CD4-positive, CD25-positive, alpha-beta regulatory T cell (primary cell): ENCODE results near the gene TIAM1. TPM values are rescaled to one million over a fixed set of nuclear protein-coding genes. Genes with fewer than 3 reads are reported as not detected.

ENCODE experiments used
- ATAC-seq, 2 donors: fragments of 150-1000 bp; cut with Tn5 transposase; one replicate each; pipeline ENCODE4 v1.10.0; 2021; ENCODE audit warnings: low read depth in 2 of 2, moderate number of reproducible peaks in 2 of 2, moderate library complexity in 1 of 2
- DNase-seq, 3 donors: peaks; one replicate each; pipeline versions ENCODE4 v3.0.0 to v3.0.0-alpha.2; 2012 to 2022; ENCODE audit warnings: mixed read lengths in 1 of 3
- H3K27ac ChIP-seq: one replicate; pipeline ENCODE4 v1.7.0; 2013; ENCODE audit warnings: mild to moderate bottlenecking, low read length; ENCODE audit not compliant: insufficient read depth, poor library complexity, severe bottlenecking
- H3K27me3 ChIP-seq: one replicate; pipeline ENCODE4 v1.7.0; 2013; ENCODE audit warnings: low read length; ENCODE audit not compliant: control insufficient read depth, insufficient read depth
- H3K36me3 ChIP-seq: one replicate; pipeline ENCODE4 v1.7.0; 2013; ENCODE audit warnings: mild to moderate bottlenecking, low read length, moderate library complexity; ENCODE audit not compliant: control insufficient read depth, insufficient read depth
- H3K4me1 ChIP-seq: 2 replicates; pipeline ENCODE4 v1.7.0; 2013; ENCODE audit warnings: mild to moderate bottlenecking, low read length; ENCODE audit not compliant: insufficient read depth, control insufficient read depth, poor library complexity, severe bottlenecking
- H3K4me3 ChIP-seq: one replicate; pipeline ENCODE4 v1.7.0; 2013; ENCODE audit warnings: low read depth, mild to moderate bottlenecking, low read length, moderate library complexity
- H3K9me3 ChIP-seq, 2 experiments: 1 replicate in 1 of 2; 2 replicates in 1 of 2; pipeline ENCODE4 v1.7.0; 2013; ENCODE audit warnings: low read length in 2 of 2, mild to moderate bottlenecking in 1 of 2, moderate library complexity in 1 of 2; ENCODE audit not compliant: control insufficient read depth in 2 of 2
- H3K27ac Mint-ChIP-seq, 3 donors: one replicate each; pipeline ENCODE4 v1.8.0; 2020 to 2022; ENCODE audit warnings: mild to moderate bottlenecking in 3 of 3, mixed read lengths in 3 of 3, moderate library complexity in 2 of 3
- H3K27me3 Mint-ChIP-seq: one replicate; pipeline ENCODE4 v1.8.0; 2022; ENCODE audit warnings: mild to moderate bottlenecking, mixed read lengths
- H3K36me3 Mint-ChIP-seq: one replicate; pipeline ENCODE4 v1.8.0; 2020; ENCODE audit warnings: mixed read lengths
- H3K4me1 Mint-ChIP-seq, 4 donors: one replicate each; pipeline ENCODE4 v1.8.0; 2020 to 2022; ENCODE audit warnings: mixed read lengths in 4 of 4, mild to moderate bottlenecking in 1 of 4
- H3K4me3 Mint-ChIP-seq, 4 donors: one replicate each; pipeline ENCODE4 v1.8.0; 2020 to 2022; ENCODE audit warnings: mild to moderate bottlenecking in 4 of 4, mixed read lengths in 4 of 4, moderate library complexity in 3 of 4
- H3K9me3 Mint-ChIP-seq, 7 donors: one replicate each; pipeline ENCODE4 v1.8.0; 2020 to 2022; ENCODE audit warnings: mixed read lengths in 7 of 7, mild to moderate bottlenecking in 3 of 7, moderate library complexity in 2 of 7
- polyA plus RNA-seq, 4 donors: library from polyadenylated mRNA; unstranded; fragments of 300-500 nt; fragmentation: Illumina TruSeq; gene quantifications; one replicate each; pipeline ENCODE4 v1.2.3, GENCODE V29; 2021
- total RNA-seq: library from RNA; stranded (reverse); gene quantifications from one replicate; pipeline ENCODE4 v1.2.3, GENCODE V29; 2022

TIAM1 gene
- total and polyA plus RNA-seq, 5 donors from 2014 or later = 31.1 to 142 (median 35.2) TPM

DNA sequence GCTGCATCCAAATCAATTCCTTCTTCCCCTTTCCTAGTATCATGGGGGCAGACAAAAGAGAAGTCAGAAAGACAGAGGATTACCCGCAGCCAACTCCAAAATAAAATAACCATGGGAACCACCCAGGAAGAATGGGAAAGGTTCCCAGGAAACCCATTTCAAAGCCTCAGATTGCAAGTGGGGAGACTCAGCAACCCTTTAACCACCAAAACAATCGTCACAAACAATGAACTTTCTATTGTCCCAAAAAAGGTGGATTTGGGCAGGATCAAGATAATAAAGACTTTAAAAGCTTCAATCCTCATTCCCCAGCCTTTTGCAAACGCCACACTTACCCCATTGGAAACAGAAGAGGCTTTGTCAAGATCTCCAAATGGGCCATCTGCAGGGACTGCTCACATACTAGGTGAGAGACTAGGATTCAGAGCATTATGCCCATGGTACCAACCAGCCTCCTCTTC, 5.1 kb downstream of the TIAM1 start:
- no peaks in the 10 kb centered on the region for H3K9me3 ChIP-seq
- Mint-ChIP-seq H3K36me3 (peaks cover 4% of the 10 kb centered on the region), H3K9me3 (peaks cover 0 to 2% (median 0%) of the 10 kb centered on the region in 7 donors), H3K4me3 (no peak overlapping the region), H3K27me3 (peaks cover 35% of the 10 kb centered on the region), H3K4me1 (peaks cover 0 to 15% (median 8%) of the 10 kb centered on the region in 4 donors), H3K27ac (no peak overlapping the region)
- no peak for ATAC-seq
- H3K27ac ChIP-seq = no peak overlapping the region
- H3K4me3 ChIP-seq = no peak overlapping the region
- H3K27me3 ChIP-seq = peaks cover 22% of the 10 kb centered on the region
- H3K36me3 ChIP-seq = no peaks in the 10 kb centered on the region
- H3K4me1 ChIP-seq = peaks cover 6% of the 10 kb centered on the region
- no peak for DNase-seq

DNA sequence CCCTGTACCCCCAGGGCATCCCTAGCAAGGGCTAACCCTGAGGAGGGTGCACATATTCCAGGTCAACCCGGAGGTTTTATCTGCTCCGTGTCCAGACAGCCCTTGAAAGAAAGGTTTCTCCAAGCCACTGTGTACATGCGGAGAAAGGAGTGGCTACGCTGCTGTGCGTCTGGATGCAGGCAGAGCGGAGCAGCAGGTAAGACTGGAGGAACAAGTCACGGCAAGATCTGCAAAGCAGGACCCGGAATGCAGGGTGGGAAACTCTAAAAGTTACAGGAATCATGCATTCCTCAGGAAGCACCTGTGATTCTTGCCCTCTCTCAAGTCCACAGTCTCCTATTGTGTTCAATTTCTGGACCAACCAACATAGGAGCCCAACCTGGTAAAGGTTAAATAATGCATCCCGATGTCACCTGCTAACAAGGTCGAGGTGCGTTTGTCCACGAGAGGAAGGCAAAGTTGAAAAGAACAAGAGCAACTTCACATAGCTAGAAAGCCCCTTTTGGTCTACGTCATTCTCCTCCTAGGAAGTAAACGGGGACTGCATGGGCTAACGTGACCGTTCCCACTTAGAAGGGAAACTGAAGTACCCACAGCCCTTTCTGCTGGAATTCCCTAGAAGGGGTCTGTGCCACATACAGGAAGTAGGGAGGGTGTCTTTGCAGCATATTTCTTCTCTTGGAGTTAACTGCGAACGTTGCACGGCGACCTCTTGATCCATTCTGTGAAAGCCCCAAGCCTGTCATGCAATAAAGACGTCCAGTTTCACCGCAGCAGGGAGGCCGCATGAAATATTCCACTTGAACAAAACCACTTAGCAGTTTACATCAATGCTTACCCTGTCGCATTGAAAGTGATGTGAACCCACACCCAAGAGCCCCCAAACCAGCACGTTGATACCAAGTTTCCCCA, 5.8 kb downstream of the TIAM1 start:
- Mint-ChIP-seq H3K36me3 (peaks cover 4% of the 10 kb centered on the region), H3K27me3 (peaks cover 28% of the 10 kb centered on the region), H3K27ac (no peak overlapping the region), H3K9me3 (no peaks in the 10 kb centered on the region), H3K4me1 (peaks cover 0 to 10% (median 6%) of the 10 kb centered on the region in 4 donors), H3K4me3 (no peak overlapping the region)
- H3K36me3 ChIP-seq = no peaks in the 10 kb centered on the region
- H3K4me1 ChIP-seq = no peaks in the 10 kb centered on the region
- ATAC-seq (no peak), DNase-seq (no peak)
- H3K9me3 ChIP-seq = no peaks in the 10 kb centered on the region
- H3K4me3 ChIP-seq = no peak overlapping the region
- no peak overlapping the region for H3K27ac ChIP-seq
- H3K27me3 ChIP-seq = peaks cover 18% of the 10 kb centered on the region

DNA sequence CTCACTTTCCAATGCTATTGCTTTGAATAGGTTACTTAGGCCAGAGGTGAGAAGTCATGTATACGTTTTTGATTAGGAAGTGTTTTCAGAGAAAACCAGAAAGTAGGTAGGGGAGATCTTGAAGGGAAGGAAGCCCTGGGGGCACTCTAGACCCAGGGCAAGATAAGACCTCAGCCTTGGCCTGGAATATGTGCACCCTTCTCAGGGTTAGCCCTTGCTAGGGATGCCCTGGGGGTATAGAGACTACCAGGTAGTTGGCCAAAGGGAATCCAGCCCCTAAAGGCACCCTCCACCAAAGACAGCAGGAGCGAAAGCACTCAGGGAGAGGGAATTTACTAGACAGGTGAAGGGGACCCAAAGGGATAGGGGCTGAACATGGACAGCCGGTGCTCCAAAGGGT, 7.0 kb downstream of the TIAM1 start:
- ATAC-seq (no peak), DNase-seq (no peak)
- peaks cover 17% of the 10 kb centered on the region for H3K27me3 Mint-ChIP-seq

DNA sequence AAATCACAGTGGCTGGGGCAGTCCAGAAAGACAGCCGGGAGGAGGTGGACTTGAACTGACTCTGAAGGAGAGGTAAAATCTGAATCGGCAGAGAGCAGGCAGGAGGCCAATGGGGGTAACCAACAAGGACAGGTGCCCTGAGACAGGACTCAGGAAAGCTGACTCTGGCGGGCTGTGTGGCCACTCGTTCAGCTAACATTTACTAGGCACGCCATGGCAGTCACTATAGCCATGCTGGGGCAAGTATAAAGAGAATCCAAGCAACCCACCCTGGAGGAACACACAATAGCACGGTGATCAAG, 7.4 kb downstream of the TIAM1 start:
- ATAC-seq = no peak

More for the DNA sequence above, 7.0 kb downstream of the TIAM1 start:
- Mint-ChIP-seq H3K4me1 (peaks cover 0 to 10% (median 4%) of the 10 kb centered on the region in 4 donors), H3K4me3 (no peak overlapping the region), H3K27ac (no peak overlapping the region), H3K9me3 (no peaks in the 10 kb centered on the region), H3K36me3 (peaks cover 4% of the 10 kb centered on the region)
- H3K36me3 ChIP-seq = no peaks in the 10 kb centered on the region
- H3K27me3 ChIP-seq = peaks cover 7% of the 10 kb centered on the region
- no peak overlapping the region for H3K4me3 ChIP-seq
- H3K9me3 ChIP-seq = no peaks in the 10 kb centered on the region
- H3K4me1 ChIP-seq = no peaks in the 10 kb centered on the region
- no peak overlapping the region for H3K27ac ChIP-seq

DNA sequence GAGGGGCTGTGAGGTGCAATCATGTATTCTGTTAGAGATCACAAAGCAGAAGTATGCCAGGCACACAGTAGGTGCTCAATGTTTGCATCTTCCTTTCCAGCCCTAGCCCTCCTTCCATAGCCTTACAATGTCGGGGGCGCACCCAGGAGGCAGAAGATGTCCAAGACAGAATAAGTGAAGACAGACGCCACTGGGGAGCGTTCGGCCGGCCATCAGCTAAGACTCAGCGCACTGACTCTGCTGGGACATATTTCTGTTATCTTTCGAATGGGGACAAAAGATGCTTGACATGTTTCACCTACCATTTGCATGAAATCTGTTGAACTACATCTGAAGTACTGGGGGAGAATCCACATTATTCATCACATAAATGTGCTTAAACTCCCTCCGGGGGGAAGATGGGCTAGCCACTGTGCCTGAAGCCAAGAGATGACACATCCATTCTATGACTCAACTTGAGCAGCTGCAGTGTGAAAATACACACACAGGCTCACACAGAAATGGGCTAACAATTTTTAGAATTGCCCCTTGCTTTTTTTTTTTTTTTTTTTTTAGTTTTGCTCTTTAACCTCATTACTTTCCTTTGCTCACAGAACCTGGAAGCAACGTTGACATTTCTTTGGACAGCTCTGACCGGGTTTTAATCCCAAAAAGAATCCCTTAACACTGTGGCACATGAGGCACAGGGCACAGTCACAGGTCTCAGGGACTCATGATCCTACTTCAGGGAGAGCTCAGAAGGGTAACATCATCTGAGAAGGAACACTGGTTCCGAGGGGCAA, 7.9 kb downstream of the TIAM1 start:
- H3K4me3 ChIP-seq = no peak overlapping the region
- no peaks in the 10 kb centered on the region for H3K4me1 ChIP-seq
- Mint-ChIP-seq H3K27ac (no peak overlapping the region), H3K4me1 (peaks cover 0 to 7% (median 4%) of the 10 kb centered on the region in 4 donors), H3K9me3 (no peaks in the 10 kb centered on the region), H3K27me3 (peaks cover 9% of the 10 kb centered on the region), H3K36me3 (peaks cover 4% of the 10 kb centered on the region), H3K4me3 (no peak overlapping the region)
- ATAC-seq (peak; percentile 56 to 61), DNase-seq (no peak)
- H3K9me3 ChIP-seq = no peaks in the 10 kb centered on the region
- H3K27ac ChIP-seq = no peak overlapping the region
- H3K36me3 ChIP-seq = no peaks in the 10 kb centered on the region
- peaks cover 4% of the 10 kb centered on the region for H3K27me3 ChIP-seq

More for the DNA sequence above, 7.4 kb downstream of the TIAM1 start:
- Histone ChIP-seq H3K27ac (no peak overlapping the region), H3K36me3 (no peaks in the 10 kb centered on the region), H3K9me3 (no peaks in the 10 kb centered on the region), H3K27me3 (peaks cover 6% of the 10 kb centered on the region), H3K4me3 (no peak overlapping the region), H3K4me1 (no peaks in the 10 kb centered on the region)
- DNase-seq = no peak
- peaks cover 0 to 10% (median 4%) of the 10 kb centered on the region in 4 donors for H3K4me1 Mint-ChIP-seq
- H3K9me3 Mint-ChIP-seq = no peaks in the 10 kb centered on the region
- peaks cover 4% of the 10 kb centered on the region for H3K36me3 Mint-ChIP-seq
- H3K4me3 Mint-ChIP-seq = no peak overlapping the region
- H3K27me3 Mint-ChIP-seq = peaks cover 13% of the 10 kb centered on the region
- no peak overlapping the region for H3K27ac Mint-ChIP-seq

DNA sequence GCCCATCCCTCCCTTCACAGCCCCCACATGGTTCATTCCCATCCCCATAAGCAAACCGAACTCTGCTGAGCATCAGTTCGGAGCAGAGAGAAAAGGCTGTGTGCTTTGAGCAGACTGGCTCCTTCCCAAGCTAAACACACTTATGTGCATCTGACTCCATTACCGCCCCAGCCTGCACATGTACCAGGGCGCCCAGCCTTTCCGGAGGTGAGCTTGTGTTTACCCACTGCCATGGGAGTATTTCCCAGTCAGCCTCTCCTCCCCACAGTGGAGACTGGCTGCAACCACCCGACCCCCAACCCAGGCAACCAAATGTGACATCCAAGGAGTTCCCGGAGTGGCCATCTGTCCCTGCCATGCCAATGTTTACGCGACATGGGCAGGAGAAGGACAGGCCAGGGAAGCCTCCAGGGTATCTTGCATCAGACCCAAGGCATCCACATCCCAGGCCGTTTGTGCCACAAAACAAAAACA, 9.4 kb downstream of the TIAM1 start:
- no peaks in the 10 kb centered on the region for H3K9me3 ChIP-seq
- H3K27me3 ChIP-seq = no peaks in the 10 kb centered on the region
- no peaks in the 10 kb centered on the region for H3K4me1 ChIP-seq
- H3K27ac ChIP-seq = no peak overlapping the region
- no peak for DNase-seq
- no peak for ATAC-seq
- H3K4me3 ChIP-seq = no peak overlapping the region
- Mint-ChIP-seq H3K27ac (no peak overlapping the region), H3K4me3 (no peak overlapping the region), H3K36me3 (peaks cover 4% of the 10 kb centered on the region), H3K4me1 (peaks cover 0 to 3% (median 0%) of the 10 kb centered on the region in 4 donors), H3K27me3 (no peaks in the 10 kb centered on the region), H3K9me3 (peaks cover 0 to 4% (median 0%) of the 10 kb centered on the region in 7 donors)
- H3K36me3 ChIP-seq = no peaks in the 10 kb centered on the region

DNA sequence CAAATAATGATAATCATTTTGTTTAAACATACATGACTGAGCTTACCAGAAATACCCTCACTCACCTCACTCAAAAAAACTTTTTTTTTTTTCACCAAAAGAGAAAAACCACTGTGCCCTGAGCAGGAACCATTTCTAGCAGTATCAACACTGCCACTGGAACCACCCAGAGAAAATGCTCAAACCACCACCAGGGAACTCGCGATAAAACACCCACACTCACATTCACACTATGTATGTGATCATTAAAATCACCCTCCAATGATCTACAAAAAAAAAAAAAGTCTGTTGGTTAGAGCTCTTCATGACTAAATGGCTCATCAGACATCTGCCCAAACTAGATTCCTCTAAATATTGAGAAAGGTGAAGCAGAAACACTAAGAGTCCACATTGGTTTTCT, 11.5 kb downstream of the TIAM1 start:
- Histone ChIP-seq H3K9me3 (no peaks in the 10 kb centered on the region), H3K27ac (no peak overlapping the region), H3K36me3 (no peaks in the 10 kb centered on the region), H3K4me1 (no peaks in the 10 kb centered on the region), H3K27me3 (no peaks in the 10 kb centered on the region), H3K4me3 (no peak overlapping the region)
- Mint-ChIP-seq H3K36me3 (peaks cover 8% of the 10 kb centered on the region), H3K9me3 (peaks cover 0 to 4% (median 0%) of the 10 kb centered on the region in 7 donors), H3K27ac (no peak overlapping the region), H3K4me1 (peaks cover 0 to 4% (median 2%) of the 10 kb centered on the region in 4 donors), H3K4me3 (no peak overlapping the region), H3K27me3 (peaks cover 6% of the 10 kb centered on the region)
- no peak for ATAC-seq
- no peak for DNase-seq
